PFSK-1 (cell line): ENCODE data around the gene GDF11.

ENCODE experiments used
- POLR2AphosphoS5 ChIP-seq: IDR thresholded peaks from 2 replicates; pipeline ENCODE4 v1.6.1; 2012; ENCODE audit warnings: low read depth, mild to moderate bottlenecking, control low read depth, low read length, moderate library complexity
- TAF1 ChIP-seq: IDR thresholded peaks from 2 replicates; pipeline ENCODE4 v1.6.1; 2012; ENCODE audit warnings: low read length, control low read depth, borderline replicate concordance; ENCODE audit not compliant: insufficient read depth

GRCh38 chr12:55707841-55708694 is 34.9 kb upstream of the GDF11 start, which contains the start of gene ITGA7:
- TF ChIP-seq POLR2AphosphoS5 (no peak), TAF1 (no peak)
